Esophagus muscularis mucosa (tissue), 4 donors: ENCODE data around the gene DDX4.

Experiments used
- CTCF ChIP-seq, 3 experiments: fragments of 200-600 bp in 2 of 3; fragments of 450-650 bp in 1 of 3; sonication (generic) in 2 of 3; IDR thresholded peaks; one replicate each; pipeline ENCODE4 v1.5.1; 2017 to 2019; ENCODE audit warnings: antibody characterized with exemption in 3 of 3, mild to moderate bottlenecking in 2 of 3, moderate library complexity in 1 of 3
- EP300 ChIP-seq: sonication (generic); formaldehyde crosslinking; IDR thresholded peaks from one replicate; pipeline ENCODE4 v1.6.1; 2017; ENCODE audit warnings: antibody characterized with exemption
- POLR2A ChIP-seq: fragments of 450-650 bp; IDR thresholded peaks from one replicate; pipeline ENCODE4 v1.6.1; 2017; ENCODE audit warnings: antibody characterized with exemption, moderate library complexity, mild to moderate bottlenecking, low read depth
- POLR2AphosphoS5 ChIP-seq, 2 donors: sonication (generic); formaldehyde crosslinking; IDR thresholded peaks; one replicate each; pipeline ENCODE4 v1.6.1; 2017; ENCODE audit warnings: antibody characterized with exemption in 2 of 2

- TF ChIP-seq CTCF (IDR thresholded peaks at IDR 0.05) (no peak), POLR2A (no peak), POLR2AphosphoS5 (IDR thresholded peaks at IDR 0.05) (no peak), EP300 (no peak)
Measured at GRCh38 chr5:55758231-55758630, 20.4 kb downstream of the DDX4 start.
